ENCODE results near the gene LRBA.

Gene LRBA

DNA sequence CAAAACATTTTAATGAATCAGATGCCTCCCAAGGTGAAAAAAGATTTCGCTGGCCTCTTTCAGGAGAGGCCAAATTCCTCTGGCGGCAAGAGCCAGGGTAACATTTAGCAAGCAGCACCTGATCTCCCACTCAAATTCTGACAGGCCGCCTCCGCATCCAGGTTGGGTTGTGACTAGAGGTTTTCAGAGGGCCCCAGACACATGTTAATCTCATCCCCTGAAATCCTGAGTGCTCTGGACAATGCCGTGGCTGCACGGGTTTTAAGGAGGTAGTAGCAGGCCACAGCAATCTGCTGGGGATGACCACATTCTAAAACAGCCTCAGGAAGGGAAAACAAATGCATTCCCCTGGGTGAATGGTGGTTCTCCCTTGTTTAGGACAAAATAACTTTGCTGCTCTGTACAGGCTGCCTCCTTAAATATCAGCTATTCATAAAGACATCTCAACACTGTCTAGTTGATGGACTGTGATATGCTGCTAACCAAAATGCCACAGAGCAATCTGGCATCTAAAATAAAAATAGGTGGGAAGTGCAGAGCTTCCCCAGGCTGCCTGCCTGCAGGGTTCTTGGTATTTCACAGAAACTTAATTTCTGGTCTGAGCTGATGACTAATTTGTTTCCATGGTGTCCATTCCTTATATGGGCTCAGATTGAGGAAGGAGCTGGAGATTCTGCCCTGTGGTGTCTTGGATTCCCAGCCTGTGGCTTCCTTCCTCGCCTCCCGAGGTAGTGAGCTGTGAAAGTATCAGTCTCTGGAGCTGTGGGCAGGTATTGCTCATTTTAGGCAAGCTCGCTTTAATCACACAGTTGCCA is 734.8 kb downstream of the LRBA start:
- TF ChIP-seq, protein P1, sequence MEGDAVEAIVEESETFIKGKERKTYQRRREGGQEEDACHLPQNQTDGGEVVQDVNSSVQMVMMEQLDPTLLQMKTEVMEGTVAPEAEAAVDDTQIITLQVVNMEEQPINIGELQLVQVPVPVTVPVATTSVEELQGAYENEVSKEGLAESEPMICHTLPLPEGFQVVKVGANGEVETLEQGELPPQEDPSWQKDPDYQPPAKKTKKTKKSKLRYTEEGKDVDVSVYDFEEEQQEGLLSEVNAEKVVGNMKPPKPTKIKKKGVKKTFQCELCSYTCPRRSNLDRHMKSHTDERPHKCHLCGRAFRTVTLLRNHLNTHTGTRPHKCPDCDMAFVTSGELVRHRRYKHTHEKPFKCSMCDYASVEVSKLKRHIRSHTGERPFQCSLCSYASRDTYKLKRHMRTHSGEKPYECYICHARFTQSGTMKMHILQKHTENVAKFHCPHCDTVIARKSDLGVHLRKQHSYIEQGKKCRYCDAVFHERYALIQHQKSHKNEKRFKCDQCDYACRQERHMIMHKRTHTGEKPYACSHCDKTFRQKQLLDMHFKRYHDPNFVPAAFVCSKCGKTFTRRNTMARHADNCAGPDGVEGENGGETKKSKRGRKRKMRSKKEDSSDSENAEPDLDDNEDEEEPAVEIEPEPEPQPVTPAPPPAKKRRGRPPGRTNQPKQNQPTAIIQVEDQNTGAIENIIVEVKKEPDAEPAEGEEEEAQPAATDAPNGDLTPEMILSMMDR (IDR thresholded peaks at IDR 0.05; ENCODE audit: insufficient read depth, low read depth, low read length, missing control alignments): no peak
- DNase-seq (ENCODE audit: low read depth): no peak
- no peak overlapping the region for H3K4me3 ChIP-seq (ENCODE audit: low read depth, low read length)

DNA sequence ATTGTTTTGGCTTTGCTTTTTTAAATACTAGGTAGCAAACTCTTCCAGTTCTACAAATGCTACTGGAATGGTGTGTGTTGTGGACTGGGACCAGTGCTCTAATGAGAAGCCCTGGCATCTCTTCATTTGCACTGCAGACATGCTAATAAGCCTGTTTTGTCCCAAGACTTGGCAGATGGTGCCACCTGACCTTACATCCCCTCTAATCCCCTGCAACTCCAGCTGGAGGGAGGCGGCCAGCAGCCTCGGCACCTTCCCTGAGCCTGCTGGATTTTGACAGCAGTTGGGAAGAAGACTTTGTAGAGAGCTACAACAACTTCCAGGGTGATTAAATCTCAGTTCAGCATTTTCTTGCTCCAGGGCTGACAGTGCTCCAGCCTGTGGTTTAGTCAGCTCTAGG is 736.9 kb downstream of the LRBA start:
- H3K4me3 ChIP-seq (ENCODE audit: low read depth, low read length): no peak overlapping the region
- TF ChIP-seq, protein P1 (IDR thresholded peaks at IDR 0.05; ENCODE audit: insufficient read depth, low read depth, low read length, missing control alignments): no peak
- DNase-seq (ENCODE audit: low read depth): no peak

DNA sequence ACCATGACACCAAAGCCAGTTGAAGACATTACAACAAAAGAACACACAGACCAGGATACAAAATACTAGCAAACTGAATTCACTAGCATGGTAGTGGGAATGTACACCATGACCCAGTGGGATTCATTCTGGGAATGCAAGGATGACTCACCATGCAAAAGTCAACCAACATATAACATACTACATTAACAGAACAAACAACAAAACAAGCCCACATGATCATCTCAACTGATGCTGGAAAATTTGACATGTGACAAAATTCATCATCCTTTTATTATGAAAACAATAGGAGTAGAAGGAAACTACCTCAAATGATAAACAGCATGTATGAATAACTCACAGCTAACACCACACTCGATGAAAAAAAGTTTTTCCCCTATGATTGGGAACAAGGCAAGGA is 746.6 kb downstream of the LRBA start:
- TF ChIP-seq, protein P1 (IDR thresholded peaks at IDR 0.05; ENCODE audit: insufficient read depth, low read depth, low read length, missing control alignments): no peak
- H3K4me3 ChIP-seq (ENCODE audit: low read depth, low read length): no peak overlapping the region
- no peak for DNase-seq (ENCODE audit: low read depth)

DNA sequence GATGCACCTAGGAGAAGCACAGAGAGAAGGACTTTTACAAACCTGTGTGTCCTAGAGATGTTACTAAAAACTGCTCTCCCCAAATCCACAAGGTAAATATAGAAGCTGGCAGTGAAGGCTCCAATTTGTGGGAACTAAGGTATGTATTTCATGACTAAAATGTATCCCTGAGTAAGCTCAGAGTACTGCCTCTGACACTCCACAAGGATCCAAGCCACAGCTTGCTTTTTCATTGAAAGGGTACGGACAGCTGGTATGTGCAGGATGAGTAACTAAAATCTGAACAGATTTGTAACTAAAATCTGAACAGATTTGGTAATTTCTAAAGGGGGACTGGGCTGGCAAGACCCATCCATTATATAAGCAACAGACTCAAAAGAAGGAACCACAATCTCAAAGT is 749.3 kb downstream of the LRBA start:
- DNase-seq (ENCODE audit: low read depth): no peak
- H3K4me3 ChIP-seq (ENCODE audit: low read depth, low read length): no peak overlapping the region
- TF ChIP-seq, protein P1 (IDR thresholded peaks at IDR 0.05; ENCODE audit: insufficient read depth, low read depth, low read length, missing control alignments): no peak

DNA sequence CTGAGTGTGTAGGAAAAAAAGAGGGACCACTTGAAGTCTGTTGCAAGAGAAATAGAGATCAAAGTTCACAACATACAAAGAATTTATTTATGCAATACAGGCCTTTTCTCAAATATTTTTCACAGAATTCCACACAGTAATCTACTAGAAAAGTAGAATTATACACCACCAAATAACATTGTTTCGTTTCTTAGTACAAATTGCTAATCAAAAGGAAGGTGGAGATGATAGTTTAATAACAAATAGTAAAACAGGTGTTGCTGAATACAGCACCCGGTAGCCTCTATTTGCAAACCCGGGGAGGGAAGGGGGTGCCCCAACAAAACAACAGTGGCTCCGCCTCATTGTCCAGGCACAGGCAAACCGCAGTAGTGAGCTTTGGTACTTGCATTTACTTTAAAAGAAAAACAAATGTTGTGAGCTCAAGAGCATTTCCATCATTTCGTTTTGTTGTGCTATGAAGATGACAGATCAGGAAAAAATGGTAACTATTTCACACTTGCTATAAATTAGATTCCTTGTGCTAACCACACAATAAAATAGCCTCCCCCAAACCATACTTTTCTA is 750.4 kb downstream of the LRBA start:
- TF ChIP-seq, protein P1 (IDR thresholded peaks at IDR 0.05; ENCODE audit: insufficient read depth, low read depth, low read length, missing control alignments): no peak
- DNase-seq (ENCODE audit: low read depth): no peak
- no peak overlapping the region for H3K4me3 ChIP-seq (ENCODE audit: low read depth, low read length)

DNA sequence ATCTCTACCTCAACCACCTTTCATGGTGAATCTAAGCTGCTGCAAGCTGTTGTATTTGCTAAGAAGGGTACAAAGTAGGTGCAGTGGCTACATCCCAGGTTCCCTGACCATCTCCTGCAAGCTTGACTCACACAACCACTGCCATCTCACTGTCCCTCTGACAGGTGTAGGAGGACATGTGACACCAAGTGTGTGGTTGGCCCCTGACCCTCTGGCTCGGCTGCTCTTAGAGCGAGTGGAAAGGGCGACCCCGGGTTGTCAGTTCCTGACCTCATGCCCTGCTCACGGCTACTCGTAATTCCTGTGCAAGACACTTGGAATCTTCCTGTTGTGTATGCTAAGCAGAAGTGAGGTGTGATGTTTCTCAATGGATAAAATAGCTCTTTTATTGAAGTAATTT is 752.5 kb downstream of the LRBA start:
- DNase-seq (ENCODE audit: low read depth): no peak

More for the DNA sequence above, 752.5 kb downstream of the LRBA start:
- H3K4me3 ChIP-seq (ENCODE audit: low read depth, low read length): no peak overlapping the region
- TF ChIP-seq, protein P1 (IDR thresholded peaks at IDR 0.05; ENCODE audit: insufficient read depth, low read depth, low read length, missing control alignments): no peak

All from GM12865 (cell line).